Mesodermal cell (in vitro differentiated cells): Measurements from ENCODE around the gene WNT10A.

Experiments
- H3K27ac ChIP-seq: 2 replicates; pipeline ENCODE4 v1.7.0; 2013; ENCODE audit warnings: mild to moderate bottlenecking, low read depth, low read length, moderate library complexity; ENCODE audit not compliant: severe bottlenecking
- H3K36me3 ChIP-seq: 2 replicates; pipeline ENCODE4 v1.7.1; 2013; ENCODE audit warnings: mild to moderate bottlenecking, low read length, moderate library complexity; ENCODE audit not compliant: control insufficient read depth, insufficient read depth
- H3K4me1 ChIP-seq: one replicate; pipeline ENCODE4 v1.7.1; 2013; ENCODE audit warnings: mild to moderate bottlenecking, low read length; ENCODE audit not compliant: insufficient read depth, control insufficient read depth, poor library complexity, severe bottlenecking
- H3K4me3 ChIP-seq: 2 replicates; pipeline ENCODE4 v1.7.0; 2013; ENCODE audit warnings: low read length, control low read depth, mild to moderate bottlenecking; ENCODE audit not compliant: insufficient read depth, poor library complexity, severe bottlenecking; ENCODE audit errors: extremely low read depth
- H3K9me3 ChIP-seq: 2 replicates; pipeline ENCODE4 v1.7.1; 2013; ENCODE audit warnings: mild to moderate bottlenecking, low read length, moderate library complexity; ENCODE audit not compliant: control insufficient read depth
- WGBS, 2 experiments: methylation state at CpG; one replicate each; pipeline ENCODE4 v1.1.5; 2013; ENCODE audit warnings: missing lambda C conversion rate in 2 of 2; ENCODE audit not compliant: insufficient coverage in 2 of 2; 5-methylcytosine and 5-hydroxymethylcytosine counted together

The WNT10A gene

DNA sequence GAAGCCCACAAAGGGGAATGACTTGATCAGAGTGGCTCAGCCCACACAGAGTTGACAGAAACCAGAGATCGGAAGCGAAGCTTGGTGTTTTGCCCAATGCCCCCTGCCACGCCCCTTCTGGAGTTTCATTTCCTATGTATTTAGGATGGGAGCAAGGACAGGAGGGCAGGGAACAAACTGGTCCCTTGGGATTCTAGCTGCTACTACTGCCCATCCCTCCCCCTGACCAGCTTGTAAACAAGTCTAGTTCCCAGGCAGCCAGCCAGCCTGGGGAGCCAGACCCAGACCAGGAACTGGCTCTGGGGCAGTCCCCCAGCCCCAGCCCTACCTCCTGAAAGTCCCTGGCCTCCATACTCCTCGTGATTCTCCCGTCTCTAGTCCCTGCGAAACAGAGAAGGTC, 12.8 kb upstream of the WNT10A start:
- H3K27ac ChIP-seq: no peak overlapping the region
- H3K36me3 ChIP-seq: no peaks in the 10 kb centered on the region
- no peaks in the 10 kb centered on the region for H3K9me3 ChIP-seq
- H3K4me1 ChIP-seq: no peaks in the 10 kb centered on the region
- H3K4me3 ChIP-seq: no peak overlapping the region
- WGBS, 2 experiments: 63 to 92% methylated on average over 3 of the region's 6 CpGs

DNA sequence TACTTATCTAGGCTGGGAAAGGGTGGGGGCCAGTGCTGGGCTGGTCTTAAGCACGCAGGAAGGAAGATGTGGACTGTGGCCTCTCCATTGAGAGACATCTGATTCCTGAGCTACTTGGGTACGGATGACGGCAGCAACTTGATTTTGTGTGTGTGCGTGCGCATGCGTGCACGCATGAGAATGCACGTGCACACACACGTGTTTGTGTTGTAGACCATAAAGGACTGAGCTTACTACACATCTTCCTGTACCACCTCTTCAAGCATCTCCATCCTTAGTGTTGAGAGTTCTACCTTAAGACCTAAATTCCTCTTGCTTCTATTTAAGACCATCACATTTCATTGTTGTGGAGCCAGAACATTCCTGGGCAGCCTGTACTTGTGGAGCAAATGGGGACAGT, 11.6 kb upstream of the WNT10A start:
- Histone ChIP-seq H3K9me3 (no peaks in the 10 kb centered on the region), H3K4me1 (no peaks in the 10 kb centered on the region), H3K27ac (no peak overlapping the region), H3K4me3 (no peak overlapping the region), H3K36me3 (no peaks in the 10 kb centered on the region)
- WGBS, 2 experiments: 91 to 94% methylated on average over 9 of the region's 9 CpGs

GRCh38 chr2:218870984-218871344, 9.7 kb upstream of the WNT10A start:
- Histone ChIP-seq H3K4me1 (no peaks in the 10 kb centered on the region), H3K36me3 (no peaks in the 10 kb centered on the region), H3K27ac (no peak overlapping the region), H3K4me3 (no peak overlapping the region), H3K9me3 (no peaks in the 10 kb centered on the region)
- 52 to 67% methylated on average over 9 to 12 of the region's 18 CpGs for WGBS, 2 experiments

GRCh38 chr2:218871345-218872302, 9.0 kb upstream of the WNT10A start:
- H3K9me3 ChIP-seq: peaks cover 3% of the 10 kb centered on the region
- no peaks in the 10 kb centered on the region for H3K36me3 ChIP-seq
- no peak overlapping the region for H3K4me3 ChIP-seq
- no peaks in the 10 kb centered on the region for H3K4me1 ChIP-seq
- WGBS, 2 experiments: 51 to 59% methylated on average over 32 to 60 of the region's 60 CpGs
- no peak overlapping the region for H3K27ac ChIP-seq

DNA sequence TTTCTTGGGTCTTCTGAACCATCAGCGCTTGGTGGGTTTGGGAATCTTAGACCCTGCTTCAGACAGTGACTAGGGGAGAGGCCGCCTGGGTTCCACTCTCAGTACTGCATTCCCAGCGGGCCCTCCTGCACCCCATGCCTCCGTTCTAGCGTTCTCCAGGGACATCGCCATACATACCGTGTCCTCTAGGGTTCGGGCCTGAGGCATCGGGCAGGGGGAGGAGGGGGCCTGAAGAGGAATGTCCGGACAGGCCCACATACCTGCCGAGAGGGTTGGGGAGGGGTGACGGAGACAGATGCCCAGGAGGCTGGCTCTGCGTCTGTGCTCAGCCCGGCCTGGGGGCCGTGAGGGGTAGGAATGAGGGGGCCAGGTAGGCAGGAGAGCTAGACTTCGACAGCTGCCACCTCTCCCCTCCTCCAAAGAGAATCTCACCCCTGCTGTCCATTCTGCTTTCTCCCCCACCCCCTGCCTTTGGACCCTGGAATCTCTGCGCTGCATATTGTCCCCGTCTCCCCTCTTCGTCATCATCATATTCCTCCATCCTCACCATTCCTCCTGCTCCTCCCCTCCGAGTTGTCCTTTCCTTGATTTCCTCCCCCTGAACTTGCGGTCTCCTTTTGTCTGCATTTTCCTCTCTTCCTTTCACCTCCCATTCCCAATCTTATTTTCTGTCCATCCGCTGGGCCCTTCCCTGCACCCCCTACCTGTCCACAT, 7.8 kb upstream of the WNT10A start:
- Histone ChIP-seq H3K4me3 (no peak overlapping the region), H3K27ac (no peak overlapping the region), H3K4me1 (no peaks in the 10 kb centered on the region), H3K36me3 (no peaks in the 10 kb centered on the region), H3K9me3 (peaks cover 3% of the 10 kb centered on the region)
- WGBS, 2 experiments: 13 to 15% methylated on average over 12 to 13 of the region's 22 CpGs

DNA sequence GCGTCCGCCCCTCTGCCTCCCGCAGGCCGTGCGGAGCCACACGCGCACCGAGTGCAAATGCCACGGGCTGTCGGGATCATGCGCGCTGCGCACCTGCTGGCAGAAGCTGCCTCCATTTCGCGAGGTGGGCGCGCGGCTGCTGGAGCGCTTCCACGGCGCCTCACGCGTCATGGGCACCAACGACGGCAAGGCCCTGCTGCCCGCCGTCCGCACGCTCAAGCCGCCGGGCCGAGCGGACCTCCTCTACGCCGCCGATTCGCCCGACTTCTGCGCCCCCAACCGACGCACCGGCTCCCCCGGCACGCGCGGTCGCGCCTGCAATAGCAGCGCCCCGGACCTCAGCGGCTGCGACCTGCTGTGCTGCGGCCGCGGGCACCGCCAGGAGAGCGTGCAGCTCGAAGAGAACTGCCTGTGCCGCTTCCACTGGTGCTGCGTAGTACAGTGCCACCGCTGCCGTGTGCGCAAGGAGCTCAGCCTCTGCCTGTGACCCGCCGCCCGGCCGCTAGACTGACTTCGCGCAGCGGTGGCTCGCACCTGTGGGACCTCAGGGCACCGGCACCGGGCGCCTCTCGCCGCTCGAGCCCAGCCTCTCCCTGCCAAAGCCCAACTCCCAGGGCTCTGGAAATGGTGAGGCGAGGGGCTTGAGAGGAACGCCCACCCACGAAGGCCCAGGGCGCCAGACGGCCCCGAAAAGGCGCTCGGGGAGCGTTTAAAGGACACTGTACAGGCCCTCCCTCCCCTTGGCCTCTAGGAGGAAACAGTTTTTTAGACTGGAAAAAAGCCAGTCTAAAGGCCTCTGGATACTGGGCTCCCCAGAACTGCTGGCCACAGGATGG, 7.1 kb upstream of the WNT10A start:
- 13 to 14% methylated on average over 58 to 80 of the region's 86 CpGs for WGBS, 2 experiments
- Histone ChIP-seq H3K36me3 (no peaks in the 10 kb centered on the region), H3K4me1 (no peaks in the 10 kb centered on the region), H3K9me3 (peaks cover 3% of the 10 kb centered on the region), H3K4me3 (no peak overlapping the region), H3K27ac (no peak overlapping the region)

GRCh38 chr2:218875692-218876246, 4.9 kb upstream of the WNT10A start:
- H3K36me3 ChIP-seq: no peaks in the 10 kb centered on the region
- peaks cover 3% of the 10 kb centered on the region for H3K9me3 ChIP-seq
- no peak overlapping the region for H3K4me3 ChIP-seq
- peaks cover 9% of the 10 kb centered on the region for H3K4me1 ChIP-seq
- H3K27ac ChIP-seq: no peak overlapping the region
- 35 to 40% methylated on average over 2 of the region's 2 CpGs for WGBS, 2 experiments

- Histone ChIP-seq H3K36me3 (no peaks in the 10 kb centered on the region), H3K9me3 (peaks cover 3% of the 10 kb centered on the region), H3K4me3 (no peak overlapping the region), H3K27ac (no peak overlapping the region), H3K4me1 (peaks cover 9% of the 10 kb centered on the region)
- 0% methylated on average over 1 to 2 of the region's 3 CpGs for WGBS, 2 experiments
Measured at GRCh38 chr2:218876562-218877219, 4.0 kb upstream of the WNT10A start.

DNA sequence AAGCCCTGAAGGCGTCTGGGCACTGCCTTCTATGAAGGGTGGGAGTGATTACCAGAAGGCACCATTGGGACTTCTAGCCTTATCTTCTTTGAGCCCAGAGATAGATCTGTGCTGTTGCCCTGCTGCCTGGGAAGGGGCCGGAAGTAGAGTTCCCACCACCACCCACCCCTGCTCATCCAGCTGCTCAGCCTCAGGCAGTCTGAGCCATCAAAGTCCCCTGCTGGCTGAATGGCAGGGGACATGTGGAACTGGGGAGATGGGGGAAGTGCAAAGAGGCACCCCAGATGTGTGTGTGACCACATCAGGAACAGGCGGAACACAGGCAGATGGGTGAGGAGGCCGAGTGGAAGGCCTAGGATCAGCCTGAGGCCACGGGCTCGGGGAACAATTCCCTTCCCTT, 3.3 kb upstream of the WNT10A start:
- H3K36me3 ChIP-seq: no peaks in the 10 kb centered on the region
- no peak overlapping the region for H3K4me3 ChIP-seq
- no peak overlapping the region for H3K27ac ChIP-seq
- peaks cover 3% of the 10 kb centered on the region for H3K9me3 ChIP-seq
- H3K4me1 ChIP-seq: peaks cover 9% of the 10 kb centered on the region
- whole genome bisulfite sequencing, 2 experiments: 54 to 86% methylated on average over 4 to 5 of the region's 6 CpGs

- Histone ChIP-seq H3K9me3 (peaks cover 3% of the 10 kb centered on the region), H3K4me3 (no peak overlapping the region), H3K27ac (no peak overlapping the region), H3K4me1 (peaks cover 9% of the 10 kb centered on the region), H3K36me3 (no peaks in the 10 kb centered on the region)
- WGBS, 2 experiments: 50% methylated on average over 2 of the region's 5 CpGs; no CpG with 5 or more reads in 1 of the 2 experiments
Measured at GRCh38 chr2:218877891-218878290, 2.8 kb upstream of the WNT10A start.
